HG02763 (cell line): ENCODE data around the gene SLC25A39.

Experiments
- ATAC-seq: cut with Tn5 transposase; IDR thresholded peaks from one replicate; pipeline ENCODE4 v1.9.1; 2021; ENCODE audit warnings: mild to moderate bottlenecking, moderate library complexity; ENCODE audit not compliant: unreplicated experiment

The SLC25A39 gene

GRCh38 chr17:44280392-44280937 lies 44.2 kb downstream of the SLC25A39 start:
- no peak for ATAC-seq

GRCh38 chr17:44279666-44280391 lies 44.8 kb downstream of the SLC25A39 start:
- peak; percentile 67 for ATAC-seq

DNA sequence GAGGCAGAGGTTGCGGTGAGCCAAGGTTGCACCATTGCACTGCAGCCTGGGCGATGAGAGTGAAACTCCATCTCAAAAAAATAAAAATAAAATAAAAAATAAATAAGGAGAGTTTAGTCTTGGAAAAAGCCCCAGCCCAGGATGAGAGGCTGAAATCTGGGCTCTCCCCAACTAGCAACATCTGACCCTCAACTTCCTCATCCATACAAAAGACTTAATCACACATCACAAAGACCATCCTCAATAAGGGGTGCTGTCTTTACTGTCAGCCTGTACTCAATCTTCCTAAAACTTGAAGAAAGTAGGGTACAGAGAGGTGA lies 45.3 kb downstream of the SLC25A39 start:
- no peak for ATAC-seq

GRCh38 chr17:44277976-44278375 lies 46.6 kb downstream of the SLC25A39 start:
- ATAC-seq, result no peak

DNA sequence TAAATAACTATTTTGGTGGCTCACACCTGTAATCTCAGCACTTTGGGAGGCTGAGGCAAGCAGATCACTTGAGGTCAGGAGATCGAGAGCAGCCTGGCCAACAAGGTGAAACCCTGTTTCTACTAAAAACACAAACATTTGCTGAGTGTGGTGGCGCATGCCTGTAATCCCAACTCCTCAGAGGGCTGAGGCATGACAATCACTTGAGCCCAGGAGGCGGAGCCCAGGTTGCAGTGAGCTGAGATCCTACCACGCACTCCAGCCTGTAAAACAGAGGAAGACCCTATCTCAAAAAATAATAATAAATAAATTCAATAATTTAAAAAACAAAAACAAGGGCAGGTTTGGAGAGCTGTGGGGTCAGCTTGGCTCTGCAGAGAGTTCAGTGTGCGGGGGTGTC lies 51.0 kb downstream of the SLC25A39 start:
- no peak for ATAC-seq

DNA sequence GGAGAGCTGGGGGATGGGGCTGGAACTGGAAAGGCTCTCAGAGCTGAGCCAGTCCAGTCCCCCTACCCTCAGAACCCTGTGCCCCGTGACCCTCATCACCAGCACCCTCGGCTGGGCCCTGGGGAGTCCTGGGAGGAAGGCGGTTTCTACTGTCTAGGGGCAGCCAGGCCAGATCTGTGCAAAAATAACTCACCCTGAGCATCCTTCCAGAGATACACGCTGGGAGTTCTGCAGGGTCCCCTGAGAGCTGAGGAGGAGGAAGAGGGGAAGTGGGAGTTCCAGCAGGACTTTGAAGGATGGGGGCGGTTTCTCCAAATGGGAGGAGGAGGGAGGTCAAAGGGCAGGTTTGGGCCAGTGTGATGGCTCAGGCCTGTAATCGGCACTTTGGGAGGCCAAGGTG lies 51.7 kb downstream of the SLC25A39 start:
- ATAC-seq, result no peak

- no peak for ATAC-seq
These were observed 52.2 kb downstream of the SLC25A39 start for GRCh38 chr17:44272321-44272951.
